ENCODE data around the gene DNHD1.

DNA sequence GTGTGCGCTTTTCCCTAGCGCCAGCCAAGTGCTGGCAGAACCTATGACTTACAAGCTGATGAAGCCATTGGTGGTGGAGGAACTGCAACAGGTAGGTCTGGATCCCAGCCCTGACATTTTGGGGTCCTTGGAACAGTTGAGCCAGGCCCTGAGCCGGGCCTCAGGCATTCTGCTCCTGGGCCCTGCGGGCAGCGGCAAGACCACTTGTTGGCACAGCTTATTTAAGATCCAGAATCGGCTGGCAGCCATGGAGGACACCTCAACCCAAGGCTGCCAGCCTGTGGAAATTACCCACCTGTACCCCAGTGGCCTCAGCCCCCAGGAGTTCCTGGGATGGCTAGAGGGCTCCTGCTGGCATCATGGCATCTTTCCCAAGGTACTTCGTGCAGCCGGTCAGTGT lies 49.7 kb downstream of the DNHD1 start:
- TF ChIP-seq SUZ12 (IDR thresholded peaks at IDR 0.05), result no peak
- no peak for TF ChIP-seq ZNF384 (IDR thresholded peaks at IDR 0.05)
- TF ChIP-seq ARNT (IDR thresholded peaks at IDR 0.05), result no peak
- no peak for TF ChIP-seq TARDBP (IDR thresholded peaks at IDR 0.05)
- TF ChIP-seq SP1 (IDR thresholded peaks at IDR 0.05), result no peak
- TF ChIP-seq L3MBTL2 (conservative IDR thresholded peaks at IDR 0.05), result no peak
- TF ChIP-seq, protein P1, sequence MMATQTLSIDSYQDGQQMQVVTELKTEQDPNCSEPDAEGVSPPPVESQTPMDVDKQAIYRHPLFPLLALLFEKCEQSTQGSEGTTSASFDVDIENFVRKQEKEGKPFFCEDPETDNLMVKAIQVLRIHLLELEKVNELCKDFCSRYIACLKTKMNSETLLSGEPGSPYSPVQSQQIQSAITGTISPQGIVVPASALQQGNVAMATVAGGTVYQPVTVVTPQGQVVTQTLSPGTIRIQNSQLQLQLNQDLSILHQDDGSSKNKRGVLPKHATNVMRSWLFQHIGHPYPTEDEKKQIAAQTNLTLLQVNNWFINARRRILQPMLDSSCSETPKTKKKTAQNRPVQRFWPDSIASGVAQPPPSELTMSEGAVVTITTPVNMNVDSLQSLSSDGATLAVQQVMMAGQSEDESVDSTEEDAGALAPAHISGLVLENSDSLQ (IDR thresholded peaks at IDR 0.05), result no peak
- TF ChIP-seq FOXA1 (IDR thresholded peaks at IDR 0.05), result no peak
- TF ChIP-seq CTBP1 (IDR thresholded peaks at IDR 0.05; ENCODE audit: borderline replicate concordance), result no peak

Data from HEK293T (cell line).